HG02981 (cell line): ENCODE results near the gene BLOC1S5.
"Not testable (repeated sequence)": the region's sequence is repeated elsewhere in the genome, so short reads cannot be mapped to it uniquely, and the experiment has no call there.

Experiments used
- ATAC-seq: cut with Tn5 transposase; IDR thresholded peaks from one replicate; pipeline ENCODE4 v1.9.1; 2021; ENCODE audit warnings: mild to moderate bottlenecking, moderate library complexity; ENCODE audit not compliant: unreplicated experiment

The BLOC1S5 gene

GRCh38 chr6:8047541-8048292 lies 16.5 kb downstream of the BLOC1S5 start:
- ATAC-seq = no peak

GRCh38 chr6:8045769-8046168 lies 18.4 kb downstream of the BLOC1S5 start:
- not testable (repeated sequence) for ATAC-seq

- no peak for ATAC-seq
Measured at GRCh38 chr6:8043221-8043620, 21.0 kb downstream of the BLOC1S5 start.

- no peak for ATAC-seq
Measured at GRCh38 chr6:8041913-8042583, 22.1 kb downstream of the BLOC1S5 start.

GRCh38 chr6:8034107-8034506 lies 30.1 kb downstream of the BLOC1S5 start:
- ATAC-seq = not testable (repeated sequence)

- ATAC-seq = no peak
Measured at GRCh38 chr6:8030920-8031319, 33.3 kb downstream of the BLOC1S5 start.

GRCh38 chr6:8029243-8029870 lies 34.8 kb downstream of the BLOC1S5 start:
- no peak for ATAC-seq

GRCh38 chr6:8027965-8028651 lies 36.1 kb downstream of the BLOC1S5 start:
- no peak for ATAC-seq

- ATAC-seq = no peak
Measured at GRCh38 chr6:8026800-8027199, 37.4 kb downstream of the BLOC1S5 start.

- ATAC-seq = no peak
Measured at GRCh38 chr6:8025191-8025590, 39.0 kb downstream of the BLOC1S5 start.

- ATAC-seq = no peak
Measured at GRCh38 chr6:8023638-8024037, 40.6 kb downstream of the BLOC1S5 start.

- no peak for ATAC-seq
Measured at GRCh38 chr6:8020083-8020482, 44.1 kb downstream of the BLOC1S5 start.

- ATAC-seq = peak; percentile 28
Measured at GRCh38 chr6:8017705-8018104, 46.5 kb downstream of the BLOC1S5 start.

- ATAC-seq = peak; percentile 93
Measured at GRCh38 chr6:8017276-8017701, 46.9 kb downstream of the BLOC1S5 start.

GRCh38 chr6:8014947-8015346 lies 49.2 kb downstream of the BLOC1S5 start:
- no peak for ATAC-seq

GRCh38 chr6:8013763-8014162 lies 50.4 kb downstream of the BLOC1S5 start:
- no peak for ATAC-seq

- ATAC-seq = no peak
Measured at GRCh38 chr6:8006208-8006607, 58.0 kb downstream of the BLOC1S5 start.

- ATAC-seq = no peak
Measured at GRCh38 chr6:8005136-8005535, 59.1 kb downstream of the BLOC1S5 start.

GRCh38 chr6:8000636-8001035 lies 63.6 kb downstream of the BLOC1S5 start:
- no peak for ATAC-seq

GRCh38 chr6:8000188-8000596 lies 64.0 kb downstream of the BLOC1S5 start:
- ATAC-seq = no peak

- ATAC-seq = no peak
Measured at GRCh38 chr6:7999201-7999600, 65.0 kb downstream of the BLOC1S5 start.
